Suppressor macrophage treated with lipopolysaccharide for 4 hours (primary cell): ENCODE data around the gene UBE2G1.
A peak's percentile ranks its signal among the peaks of the same experiment; 100 is the strongest.

Experiments used
- DNase-seq: peaks from one replicate; pipeline ENCODE4 v3.0.0-alpha.2; 2020

UBE2G1 gene

GRCh38 chr17:4333041-4333440 lies 33.4 kb downstream of the UBE2G1 start:
- DNase-seq, result no peak

- DNase-seq, result peak; percentile 5
Observed at GRCh38 chr17:4332296-4332970, 34.0 kb downstream of the UBE2G1 start.

- DNase-seq, result no peak
Observed at GRCh38 chr17:4331614-4332013, 34.9 kb downstream of the UBE2G1 start.

DNA sequence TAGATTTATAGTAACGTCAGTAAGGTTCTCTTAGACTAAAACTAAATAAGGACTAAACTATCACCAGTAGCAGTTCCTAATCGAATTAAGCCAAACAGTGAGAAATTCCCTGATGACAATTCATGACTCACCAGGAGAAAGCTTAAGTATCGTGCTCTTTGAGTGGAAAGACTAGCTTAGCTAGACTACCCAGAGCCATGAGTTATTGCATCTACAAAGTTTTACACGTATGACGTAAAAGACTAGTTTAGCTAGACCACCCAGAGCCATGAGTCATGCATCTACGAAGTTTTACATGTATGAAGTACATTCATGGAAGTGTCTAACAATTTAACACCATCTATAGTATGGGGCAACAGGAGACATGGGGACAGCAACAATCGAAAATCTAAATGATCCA lies 36.6 kb downstream of the UBE2G1 start:
- peak; percentile 47 for DNase-seq

DNA sequence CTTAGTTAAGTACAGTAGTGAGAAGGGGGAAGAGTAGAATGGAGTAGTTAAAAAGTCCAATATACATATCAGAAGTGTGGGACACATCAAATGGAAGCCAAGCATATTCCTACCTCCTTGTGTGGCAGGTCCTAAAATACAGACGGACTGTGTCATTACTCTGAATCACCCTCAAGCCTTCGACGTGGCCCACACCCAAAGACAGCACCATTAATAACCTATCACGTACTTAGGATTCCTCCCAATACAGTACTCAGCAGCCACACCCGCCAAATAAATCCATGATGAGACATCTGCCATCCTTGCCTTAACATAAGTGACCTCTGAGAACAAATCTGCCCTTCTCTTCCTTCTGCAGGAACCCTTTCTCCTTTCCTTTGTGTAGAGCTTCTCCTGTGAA lies 38.9 kb downstream of the UBE2G1 start:
- DNase-seq, result no peak

- DNase-seq, result no peak
Observed at GRCh38 chr17:4326608-4327007, 39.9 kb downstream of the UBE2G1 start.

DNA sequence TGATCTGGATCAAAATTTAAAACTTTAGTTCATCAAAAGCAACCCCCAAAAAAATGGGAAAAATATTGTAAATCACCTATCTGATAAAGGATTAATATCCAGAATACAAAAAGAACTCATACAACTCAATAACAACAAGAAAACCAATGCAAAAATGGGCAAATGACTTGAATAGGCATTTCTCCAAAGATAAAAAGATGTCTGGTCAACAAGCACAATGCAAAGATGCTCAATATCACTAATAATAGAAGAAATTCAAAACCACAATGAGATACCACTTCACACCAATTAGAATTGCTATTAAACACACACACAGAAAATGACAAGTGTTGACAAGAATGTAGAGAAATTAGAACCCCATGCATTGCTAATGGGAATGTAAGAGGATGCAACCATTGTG lies 40.4 kb downstream of the UBE2G1 start:
- no peak for DNase-seq

GRCh38 chr17:4324463-4324862 lies 42.0 kb downstream of the UBE2G1 start:
- no peak for DNase-seq

- DNase-seq, result no peak
Observed at GRCh38 chr17:4319221-4319620, 47.3 kb downstream of the UBE2G1 start.

- DNase-seq, result peak; percentile 35
Observed at GRCh38 chr17:4318596-4318995, 47.9 kb downstream of the UBE2G1 start.

DNA sequence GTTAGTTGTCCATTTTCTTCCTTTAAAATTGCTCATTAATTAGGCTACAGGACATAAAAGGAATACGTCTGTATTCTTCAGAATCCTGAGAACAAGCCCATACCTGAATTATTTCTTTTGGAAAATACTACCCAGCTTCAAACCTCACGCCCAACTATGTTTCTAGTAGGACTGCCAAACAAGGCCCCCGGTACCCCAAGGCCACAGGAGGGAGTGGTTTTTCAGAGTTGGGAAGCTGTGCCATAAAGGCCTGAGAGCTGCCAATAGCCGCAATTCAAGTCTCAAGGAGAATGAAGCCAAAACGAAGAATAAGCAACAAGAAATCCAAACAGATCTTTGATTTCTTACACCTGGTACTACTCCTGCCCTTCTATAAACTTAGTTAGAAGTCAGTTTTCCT lies 48.3 kb downstream of the UBE2G1 start:
- DNase-seq, result no peak

- no peak for DNase-seq
Observed at GRCh38 chr17:4317610-4318009, 48.9 kb downstream of the UBE2G1 start.

DNA sequence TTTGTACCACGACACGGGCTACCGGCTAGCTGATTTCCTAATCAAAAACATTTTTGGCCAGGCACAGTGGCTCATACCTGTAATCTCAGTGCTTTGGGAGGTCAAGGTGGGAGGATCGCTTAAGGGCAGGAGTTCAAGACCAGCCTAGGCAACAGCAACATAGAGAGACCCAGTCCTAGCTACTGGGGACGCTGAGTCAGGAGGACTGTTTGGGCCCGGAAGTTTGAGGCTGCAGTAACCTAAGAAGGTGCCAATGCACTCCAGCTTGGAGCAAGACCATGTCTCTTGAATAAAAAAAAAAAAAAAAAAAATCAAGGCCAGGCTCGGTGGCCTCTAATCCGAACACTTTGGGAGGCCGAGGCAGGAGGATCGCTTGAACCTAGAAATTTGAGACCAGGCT lies 49.8 kb downstream of the UBE2G1 start:
- DNase-seq, result no peak

- DNase-seq, result no peak
Observed at GRCh38 chr17:4314618-4315017, 51.9 kb downstream of the UBE2G1 start.

- DNase-seq, result no peak
Observed at GRCh38 chr17:4314179-4314578, 52.3 kb downstream of the UBE2G1 start.

DNA sequence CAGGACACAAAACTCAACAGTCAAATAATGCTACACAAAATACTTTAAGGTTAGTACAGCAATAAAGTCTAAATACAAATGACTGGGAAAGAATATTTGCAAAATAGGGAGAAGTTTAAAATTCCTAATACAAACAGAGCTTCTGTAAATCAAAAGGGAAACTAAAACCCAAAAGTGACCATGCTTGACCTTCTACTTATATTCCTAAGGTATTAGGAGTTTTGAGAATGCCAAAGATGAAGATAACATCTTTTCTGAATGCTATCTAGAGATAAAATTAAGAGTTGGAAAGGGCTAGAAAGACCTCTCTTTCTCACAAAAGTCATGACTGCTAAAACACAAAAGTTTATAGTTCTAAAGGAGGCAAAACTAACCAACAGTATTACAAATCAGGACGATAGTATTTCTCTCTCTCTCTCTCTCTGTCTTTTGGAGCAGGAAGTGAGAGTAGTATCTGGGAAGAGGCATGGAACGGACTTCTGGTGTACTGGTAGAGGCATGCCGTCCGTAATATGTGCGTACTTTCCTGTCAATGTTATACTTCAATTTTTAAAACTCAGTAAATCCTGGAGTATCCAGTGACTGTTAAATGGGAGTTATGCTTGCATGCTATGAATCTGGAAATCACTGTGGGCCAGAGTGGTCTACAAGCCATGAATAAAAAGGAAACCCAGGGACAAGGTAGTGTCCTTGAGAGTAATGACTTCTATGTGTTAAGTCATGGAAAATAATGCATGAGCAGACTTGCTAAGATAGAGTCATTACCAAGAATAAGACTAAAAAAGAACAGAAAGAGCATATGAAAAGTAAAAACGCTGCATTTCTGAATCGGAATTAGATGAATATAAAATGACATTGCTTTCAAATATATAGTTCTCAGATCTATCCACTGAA lies 53.0 kb downstream of the UBE2G1 start:
- peak; percentile 54 for DNase-seq

GRCh38 chr17:4310354-4311060 lies 56.0 kb downstream of the UBE2G1 start:
- DNase-seq, result no peak

GRCh38 chr17:4309897-4310296 lies 56.6 kb downstream of the UBE2G1 start:
- DNase-seq, result no peak

GRCh38 chr17:4307179-4307930 lies 59.1 kb downstream of the UBE2G1 start:
- no peak for DNase-seq

DNA sequence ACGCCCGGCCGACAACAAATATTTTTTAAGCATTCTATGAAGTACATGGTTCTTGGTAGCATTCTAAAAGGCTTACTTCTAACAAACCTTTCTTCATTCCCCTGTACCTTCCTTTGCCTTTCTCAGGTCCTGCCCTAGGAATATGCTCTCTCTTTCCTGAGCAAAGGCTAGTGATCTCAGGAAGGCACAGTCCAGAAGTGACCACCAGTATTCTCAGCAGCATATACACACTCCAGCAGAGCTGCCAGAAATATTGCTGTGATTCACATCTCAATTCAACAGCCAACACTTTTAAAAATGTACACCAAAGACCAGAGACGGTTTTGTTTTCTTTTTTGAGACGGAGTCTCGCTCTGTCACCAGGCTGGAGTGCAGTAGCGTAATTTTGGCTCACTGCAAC lies 61.3 kb downstream of the UBE2G1 start:
- DNase-seq, result no peak

DNA sequence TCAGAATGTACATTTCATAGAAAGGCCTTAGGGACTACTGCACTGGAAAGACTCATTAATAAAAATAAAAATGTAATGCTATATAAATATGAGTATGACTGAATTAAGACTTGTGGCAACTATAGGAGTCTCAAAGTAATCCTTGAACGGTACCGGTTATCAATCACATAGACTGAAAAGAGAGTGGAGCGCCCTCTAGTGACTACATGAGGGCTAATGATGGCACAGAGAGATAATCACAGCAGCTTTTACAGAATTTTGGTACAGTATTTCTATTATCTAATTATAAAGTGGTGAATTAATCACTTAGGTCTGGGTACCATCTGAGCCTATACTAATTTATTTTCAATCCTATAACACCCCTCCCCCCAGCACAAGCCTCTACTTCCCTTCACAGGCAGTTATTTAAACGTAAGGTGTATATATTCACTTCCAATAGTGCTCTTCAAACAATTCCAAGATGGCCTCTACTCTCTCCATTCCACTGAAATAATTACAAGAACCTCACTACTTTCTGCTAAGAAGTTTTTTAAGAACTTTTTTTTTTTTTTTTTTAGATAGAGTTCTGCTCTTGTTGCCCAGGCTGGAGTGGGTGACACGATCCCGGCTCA lies 62.0 kb downstream of the UBE2G1 start:
- peak; percentile 73 for DNase-seq

GRCh38 chr17:4301066-4301465 lies 65.4 kb downstream of the UBE2G1 start:
- DNase-seq, result no peak

GRCh38 chr17:4297351-4297750 lies 69.1 kb downstream of the UBE2G1 start:
- no peak for DNase-seq
